Dedifferentiated amniotic fluid mesenchymal stem cell (primary cell): ENCODE measurements around the gene MAP3K3.

Experiments
- DNase-seq: peaks from one replicate; pipeline ENCODE4 v3.0.0-alpha.2; 2016; ENCODE audit errors: extremely low spot score

Gene MAP3K3

GRCh38 chr17:63622574-63623390, 565 bp downstream of the MAP3K3 start:
- DNase-seq: peak; percentile 37

GRCh38 chr17:63623786-63624530, 1.7 kb downstream of the MAP3K3 start:
- no peak for DNase-seq

DNA sequence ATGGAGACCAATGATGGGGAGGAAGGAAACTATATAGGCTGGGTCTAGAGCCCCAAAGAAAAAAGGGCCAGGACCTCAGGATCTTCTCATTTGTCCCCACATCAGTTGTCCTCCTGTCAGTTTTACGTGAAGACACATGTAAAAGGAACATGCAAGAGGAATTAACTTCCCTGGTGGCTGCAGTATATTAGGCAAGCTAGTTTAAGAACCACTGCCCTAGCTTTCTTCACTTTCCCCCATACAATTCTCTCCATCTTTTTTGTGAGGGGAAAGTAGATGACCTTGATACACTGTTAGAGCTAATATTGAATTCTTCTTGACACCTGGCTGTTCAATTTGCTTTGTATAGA, 2.3 kb downstream of the MAP3K3 start:
- DNase-seq: no peak

GRCh38 chr17:63626551-63627180, 4.4 kb downstream of the MAP3K3 start:
- DNase-seq: peak; percentile 28

GRCh38 chr17:63629627-63630026, 7.4 kb downstream of the MAP3K3 start:
- no peak for DNase-seq

GRCh38 chr17:63631062-63631461, 8.8 kb downstream of the MAP3K3 start:
- no peak for DNase-seq

- DNase-seq: no peak
These were observed 9.4 kb downstream of the MAP3K3 start for GRCh38 chr17:63631626-63632025.

DNA sequence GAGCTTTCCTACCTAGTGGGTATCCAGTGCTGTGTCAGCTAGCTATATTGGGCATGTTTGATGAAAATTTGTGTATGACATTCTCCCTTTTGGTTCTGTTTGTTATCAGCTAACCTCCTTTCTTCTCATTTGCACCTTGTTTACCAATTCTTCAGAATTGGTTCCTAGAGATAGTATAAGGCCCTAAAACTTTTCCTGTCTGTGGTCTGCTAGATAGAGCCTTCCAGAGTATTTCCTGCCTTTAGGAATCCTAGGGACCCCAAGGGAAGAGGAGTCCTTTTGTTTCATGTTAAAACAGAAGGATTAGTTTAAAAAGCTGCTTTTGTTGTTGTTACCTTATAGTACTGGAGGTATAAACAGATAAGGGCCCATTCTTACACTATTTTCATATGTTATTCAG, 11.5 kb downstream of the MAP3K3 start:
- no peak for DNase-seq

DNA sequence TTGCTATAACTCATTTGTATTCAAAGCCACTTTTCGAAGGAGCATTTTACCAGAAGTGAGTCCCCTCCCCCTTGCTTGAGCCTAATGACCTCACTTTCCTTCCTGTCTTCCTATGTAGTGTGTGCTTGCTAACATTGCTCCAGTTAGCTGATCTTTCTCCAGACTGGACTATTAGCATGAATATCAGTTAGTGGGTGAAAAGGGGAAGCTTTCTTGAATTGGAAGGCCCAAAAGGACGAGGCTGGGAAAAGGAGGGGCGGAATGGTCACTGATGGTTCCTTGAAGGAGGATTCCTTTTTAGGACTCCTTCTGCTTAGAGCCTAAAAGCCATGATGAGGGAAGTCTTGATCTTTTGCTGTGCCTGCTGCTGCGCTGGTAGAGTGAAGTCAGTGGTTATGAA, 11.9 kb downstream of the MAP3K3 start:
- DNase-seq: no peak

GRCh38 chr17:63634816-63635215, 12.6 kb downstream of the MAP3K3 start:
- DNase-seq: no peak

DNA sequence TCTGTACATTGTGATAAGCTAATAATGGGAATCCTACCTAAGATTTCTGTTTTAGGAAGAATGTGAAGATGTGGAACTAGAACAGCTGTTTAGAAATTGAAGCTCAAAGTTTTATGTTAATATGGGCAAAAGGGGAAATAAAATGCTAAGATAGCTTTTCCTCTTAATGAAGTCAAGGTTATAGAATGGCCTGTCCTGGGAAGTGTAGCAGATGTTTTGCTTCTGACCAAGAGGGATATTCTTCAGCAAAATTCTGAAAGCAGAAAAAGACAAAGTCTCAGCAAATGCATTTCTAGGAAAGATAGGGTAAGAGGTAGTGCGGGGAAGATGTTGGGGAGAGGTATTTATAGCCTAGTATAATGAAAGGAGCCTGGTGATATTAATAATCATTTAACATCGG, 13.1 kb downstream of the MAP3K3 start:
- DNase-seq: no peak

DNA sequence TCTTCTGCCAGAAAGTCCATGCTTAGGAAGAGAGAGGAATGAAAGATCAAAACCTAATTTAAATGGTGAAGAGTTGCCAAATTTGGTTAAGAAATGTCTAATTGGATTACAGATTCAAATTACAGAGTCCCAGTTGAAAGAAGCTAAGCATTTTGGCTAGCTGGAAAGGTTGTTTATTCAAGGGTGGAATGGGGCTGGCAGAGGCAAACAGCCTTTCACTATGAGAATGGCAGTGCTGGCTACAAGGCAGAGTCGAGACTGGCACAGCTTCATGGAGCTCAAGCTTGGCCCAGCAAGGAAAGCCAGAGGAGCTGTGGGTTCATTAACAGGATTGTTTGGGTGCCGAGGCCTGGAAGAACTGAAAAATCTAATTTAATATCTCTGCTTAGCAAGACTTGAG, 13.6 kb downstream of the MAP3K3 start:
- no peak for DNase-seq

- DNase-seq: no peak
These were observed 16.9 kb downstream of the MAP3K3 start for GRCh38 chr17:63639125-63639524.

- no peak for DNase-seq
These were observed 17.8 kb downstream of the MAP3K3 start for GRCh38 chr17:63640038-63640437.

GRCh38 chr17:63641692-63642448, 19.7 kb downstream of the MAP3K3 start:
- no peak for DNase-seq

DNA sequence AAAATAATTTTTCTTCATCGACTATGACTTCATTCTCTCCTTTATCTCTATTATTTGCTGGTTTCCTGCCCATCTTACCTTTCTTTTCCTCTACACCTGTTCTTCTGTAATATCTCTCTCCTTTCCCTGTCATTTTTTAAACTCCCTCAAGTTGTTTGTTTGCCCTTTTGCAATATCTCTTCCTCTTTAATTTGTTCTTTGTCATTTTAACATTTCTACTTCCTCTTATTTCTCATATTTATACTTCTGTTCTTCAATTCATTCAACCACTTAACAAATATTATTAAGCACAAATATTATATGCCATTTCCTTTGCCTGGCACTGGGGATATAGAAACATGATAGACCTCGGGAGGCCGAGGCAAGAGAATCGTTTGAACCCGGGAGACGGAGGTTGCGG, 22.6 kb downstream of the MAP3K3 start:
- DNase-seq: no peak

GRCh38 chr17:63645775-63646487, 23.7 kb downstream of the MAP3K3 start:
- DNase-seq: no peak

DNA sequence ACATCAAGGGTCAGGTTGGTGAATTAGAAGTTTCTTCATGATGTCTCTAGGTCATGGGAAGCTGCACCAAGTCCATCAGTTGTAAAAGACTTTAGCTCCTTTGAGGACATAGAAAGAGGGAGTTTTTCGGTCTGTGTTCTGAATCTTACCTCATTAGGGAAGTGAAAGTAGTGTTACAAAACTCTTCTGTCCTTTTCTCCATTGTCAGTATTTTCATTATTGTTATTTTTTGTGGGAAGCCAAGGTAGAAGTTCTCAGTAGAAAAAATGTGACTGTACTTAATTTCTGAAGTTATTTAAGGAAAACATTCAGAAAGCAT, 24.2 kb downstream of the MAP3K3 start:
- no peak for DNase-seq

GRCh38 chr17:63647065-63647725, 25.0 kb downstream of the MAP3K3 start:
- DNase-seq: peak; percentile 42

DNA sequence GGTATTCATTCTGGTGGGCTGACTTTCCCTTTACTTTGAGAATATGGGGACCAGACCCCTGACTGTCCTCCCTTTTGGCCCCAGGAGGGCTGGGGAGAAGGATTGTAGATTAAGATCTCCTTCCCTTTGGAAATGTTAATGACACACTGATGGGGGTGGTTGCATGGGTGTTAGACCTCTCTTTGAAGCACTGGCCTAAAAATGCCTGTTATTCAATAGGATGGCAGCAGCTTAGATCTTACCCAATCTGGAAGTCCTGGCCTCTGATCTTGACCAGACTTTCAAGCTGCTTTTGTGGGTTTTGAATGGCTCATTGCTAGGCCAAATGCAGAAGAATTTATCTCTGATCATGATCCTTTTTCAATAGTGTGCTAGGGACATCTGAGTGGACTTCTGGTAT, 25.7 kb downstream of the MAP3K3 start:
- DNase-seq: no peak

- DNase-seq: no peak
These were observed 27.6 kb downstream of the MAP3K3 start for GRCh38 chr17:63649813-63650212.
